Measurements from ENCODE around the gene LCN6.
"Not testable (repeated sequence)": the region's sequence is repeated elsewhere in the genome, so short reads cannot be mapped to it uniquely, and the experiment has no call there.

LCN6 gene, protein sequence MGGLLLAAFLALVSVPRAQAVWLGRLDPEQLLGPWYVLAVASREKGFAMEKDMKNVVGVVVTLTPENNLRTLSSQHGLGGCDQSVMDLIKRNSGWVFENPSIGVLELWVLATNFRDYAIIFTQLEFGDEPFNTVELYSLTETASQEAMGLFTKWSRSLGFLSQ

DNA sequence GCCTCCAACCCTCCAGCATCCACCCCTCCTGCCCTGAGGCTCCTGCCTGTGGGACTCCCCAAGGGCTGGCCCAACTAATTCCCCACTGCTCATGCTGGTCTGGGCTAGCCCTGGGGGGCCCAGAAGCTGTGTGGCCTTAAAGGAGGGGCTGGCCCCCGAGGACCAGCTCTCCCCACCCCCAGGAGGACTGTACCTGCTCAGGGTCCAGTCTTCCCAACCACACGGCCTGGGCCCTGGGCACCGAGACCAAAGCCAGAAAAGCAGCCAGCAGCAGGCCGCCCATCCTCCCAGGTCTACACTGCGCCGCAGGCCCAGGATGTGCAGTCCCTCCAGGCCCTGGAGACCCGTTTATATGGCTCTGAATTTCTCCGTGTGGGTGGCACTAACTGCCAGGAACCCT, at the start of gene LCN6:
LCN6 (minus strand) TSS at position 325 of the 400 bp plus-strand sequence; CDS start at position 283, 42 bp downstream.
- Histone ChIP-seq H3K9me2 (replicated peaks; ENCODE audit: insufficient read depth, low read length) (no peaks in the 10 kb centered on the region), H3F3A (ENCODE audit: insufficient read depth) (no peaks in the 10 kb centered on the region), H3K36me3 (ENCODE audit: low read length) (no peaks in the 10 kb centered on the region), H3K4me3 (ENCODE audit: insufficient read depth, low read length, poor library complexity, severe bottlenecking) (no peak within 1 kb of the TSS), H3K9me3 (ENCODE audit: insufficient read depth, low read length) (peaks cover 9% of the 10 kb centered on the region; the same call in 1 of the 2 replicates), H2AFZ (ENCODE audit: low read depth, low read length, severe bottlenecking) (no peak within 1 kb of the TSS), H4K20me1 (ENCODE audit: low read depth, low read length) (no peaks in the 10 kb centered on the region), H3K9ac (ENCODE audit: low read length) (no peak within 1 kb of the TSS), H3K79me2 (ENCODE audit: insufficient read depth, low read length) (no peaks in the 10 kb centered on the region), H3K27ac (ENCODE audit: low read depth, low read length) (no peak within 1 kb of the TSS), H3K4me2 (ENCODE audit: low read depth, low read length, poor library complexity, severe bottlenecking) (no peak within 1 kb of the TSS), H3K27me3 (ENCODE audit: low read length) (no peaks in the 10 kb centered on the region)
- TF ChIP-seq EZH2phosphoT487 (conservative IDR thresholded peaks at IDR 0.05; ENCODE audit: low read length), result no peak
- TF ChIP-seq, protein P1, sequence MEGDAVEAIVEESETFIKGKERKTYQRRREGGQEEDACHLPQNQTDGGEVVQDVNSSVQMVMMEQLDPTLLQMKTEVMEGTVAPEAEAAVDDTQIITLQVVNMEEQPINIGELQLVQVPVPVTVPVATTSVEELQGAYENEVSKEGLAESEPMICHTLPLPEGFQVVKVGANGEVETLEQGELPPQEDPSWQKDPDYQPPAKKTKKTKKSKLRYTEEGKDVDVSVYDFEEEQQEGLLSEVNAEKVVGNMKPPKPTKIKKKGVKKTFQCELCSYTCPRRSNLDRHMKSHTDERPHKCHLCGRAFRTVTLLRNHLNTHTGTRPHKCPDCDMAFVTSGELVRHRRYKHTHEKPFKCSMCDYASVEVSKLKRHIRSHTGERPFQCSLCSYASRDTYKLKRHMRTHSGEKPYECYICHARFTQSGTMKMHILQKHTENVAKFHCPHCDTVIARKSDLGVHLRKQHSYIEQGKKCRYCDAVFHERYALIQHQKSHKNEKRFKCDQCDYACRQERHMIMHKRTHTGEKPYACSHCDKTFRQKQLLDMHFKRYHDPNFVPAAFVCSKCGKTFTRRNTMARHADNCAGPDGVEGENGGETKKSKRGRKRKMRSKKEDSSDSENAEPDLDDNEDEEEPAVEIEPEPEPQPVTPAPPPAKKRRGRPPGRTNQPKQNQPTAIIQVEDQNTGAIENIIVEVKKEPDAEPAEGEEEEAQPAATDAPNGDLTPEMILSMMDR (IDR thresholded peaks at IDR 0.05; ENCODE audit: insufficient read depth, low read length, poor library complexity, severe bottlenecking), result no peak

DNA sequence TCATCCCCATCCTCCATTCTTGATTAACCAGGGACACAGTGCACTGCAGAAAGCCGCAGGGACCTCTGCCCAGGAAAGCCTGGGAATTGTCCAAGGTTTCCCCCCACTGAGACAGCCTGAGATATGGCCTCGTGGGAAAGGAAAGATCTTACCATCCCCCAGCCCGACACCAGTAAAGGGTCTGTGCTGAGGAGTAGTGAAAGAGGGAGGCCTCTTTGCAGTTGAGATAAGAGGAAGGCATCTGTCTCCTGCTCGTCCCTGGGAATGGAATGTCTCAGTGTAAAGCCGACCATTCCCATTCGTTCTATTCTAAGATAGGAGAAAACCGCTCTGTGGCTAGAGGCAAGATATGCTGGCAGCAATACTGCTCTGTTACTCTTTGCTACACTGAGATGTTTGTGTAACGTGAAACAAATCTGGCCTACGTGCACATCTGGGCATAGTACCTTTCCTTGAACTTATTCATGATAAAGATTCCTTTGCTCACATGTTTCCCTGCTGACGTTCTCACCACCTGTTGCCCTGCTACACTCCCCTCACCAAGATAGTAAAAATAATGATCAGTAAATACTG, 48.5 kb upstream of the LCN6 start:
- not testable (repeated sequence) for H3K27ac ChIP-seq (ENCODE audit: low read depth, low read length); H3K36me3 ChIP-seq (ENCODE audit: low read length)

DNA sequence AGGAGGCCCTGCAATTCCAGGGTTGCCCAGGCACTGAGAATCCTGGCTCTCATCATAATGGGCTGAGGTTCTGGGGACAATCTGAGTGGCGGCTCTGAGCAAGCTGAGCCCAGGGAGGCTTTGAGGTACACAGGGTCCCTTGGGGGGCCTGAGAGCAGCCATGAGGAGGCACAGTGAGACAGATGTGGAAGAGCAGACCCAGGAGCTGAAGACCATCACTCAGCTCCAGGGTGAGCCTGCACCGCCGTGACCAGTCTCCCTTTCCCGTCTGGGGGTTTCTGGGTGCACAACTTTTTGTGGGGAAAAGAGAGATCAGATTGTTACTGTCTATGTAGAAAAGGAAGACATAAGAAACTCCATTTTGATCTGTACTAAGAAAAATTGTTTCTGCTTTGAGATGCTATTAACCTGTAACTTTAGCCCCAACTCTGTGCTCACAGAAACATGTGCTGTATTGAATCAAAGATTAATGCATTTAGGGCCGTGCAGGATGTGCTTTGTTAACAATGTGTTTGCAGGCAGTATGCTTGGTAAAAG, 48.0 kb upstream of the LCN6 start, which contains the start of gene CCDC183:
CCDC183 (plus strand) TSS at position 101 of the 537 bp plus-strand sequence; CDS start at position 161, 60 bp downstream.
- Histone ChIP-seq H3K4me2 (ENCODE audit: low read depth, low read length, poor library complexity, severe bottlenecking) (no peak within 1 kb of the TSS), H3K79me2 (ENCODE audit: insufficient read depth, low read length) (no peaks in the 10 kb centered on the region), H3K4me3 (ENCODE audit: insufficient read depth, low read length, poor library complexity, severe bottlenecking) (no peak within 1 kb of the TSS), H3F3A (ENCODE audit: insufficient read depth) (no peaks in the 10 kb centered on the region), H3K9ac (ENCODE audit: low read length) (no peak within 1 kb of the TSS), H4K20me1 (ENCODE audit: low read depth, low read length) (no peaks in the 10 kb centered on the region), H2AFZ (ENCODE audit: low read depth, low read length, severe bottlenecking) (no peak within 1 kb of the TSS), H3K9me3 (ENCODE audit: insufficient read depth, low read length) (no peaks in the 10 kb centered on the region), H3K27me3 (ENCODE audit: low read length) (no peaks in the 10 kb centered on the region), H3K27ac (ENCODE audit: low read depth, low read length) (no peak within 1 kb of the TSS), H3K9me2 (replicated peaks; ENCODE audit: insufficient read depth, low read length) (no peaks in the 10 kb centered on the region), H3K36me3 (ENCODE audit: low read length) (no peaks in the 10 kb centered on the region)
- TF ChIP-seq, protein P1 (IDR thresholded peaks at IDR 0.05; ENCODE audit: insufficient read depth, low read length, poor library complexity, severe bottlenecking), result no peak
- TF ChIP-seq EZH2phosphoT487 (conservative IDR thresholded peaks at IDR 0.05; ENCODE audit: low read length), result no peak

More for the DNA sequence above, 48.5 kb upstream of the LCN6 start:
- H4K20me1 ChIP-seq (ENCODE audit: low read depth, low read length); H3F3A ChIP-seq (ENCODE audit: insufficient read depth); H3K9ac ChIP-seq (ENCODE audit: low read length); H3K4me2 ChIP-seq (ENCODE audit: low read depth, low read length, poor library complexity, severe bottlenecking); H2AFZ ChIP-seq (ENCODE audit: low read depth, low read length, severe bottlenecking); H3K27me3 ChIP-seq (ENCODE audit: low read length); H3K9me3 ChIP-seq (ENCODE audit: insufficient read depth, low read length); H3K4me3 ChIP-seq (ENCODE audit: insufficient read depth, low read length, poor library complexity, severe bottlenecking); H3K9me2 ChIP-seq (replicated peaks; ENCODE audit: insufficient read depth, low read length); H3K79me2 ChIP-seq (ENCODE audit: insufficient read depth, low read length): not testable (repeated sequence)

DNA sequence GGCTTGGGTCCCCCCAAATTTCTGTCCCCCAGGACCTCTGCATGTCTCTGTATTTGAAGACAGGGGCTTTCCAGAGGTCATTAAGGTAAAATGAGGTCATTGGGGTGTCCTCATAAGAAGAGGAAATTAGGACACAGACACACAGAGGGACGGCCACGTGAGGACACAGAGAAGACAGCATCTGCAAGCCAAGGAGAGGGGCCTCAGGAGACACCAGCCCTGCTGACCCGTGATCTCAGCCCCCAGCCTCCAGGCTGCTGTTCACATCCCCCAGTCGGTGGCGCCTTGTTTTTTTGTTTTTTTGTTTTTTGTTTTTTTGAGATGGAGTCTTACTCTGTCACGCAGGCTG, 46.6 kb upstream of the LCN6 start:
- Histone ChIP-seq H4K20me1 (ENCODE audit: low read depth, low read length) (no peaks in the 10 kb centered on the region), H2AFZ (ENCODE audit: low read depth, low read length, severe bottlenecking) (no peak overlapping the region), H3K79me2 (ENCODE audit: insufficient read depth, low read length) (no peaks in the 10 kb centered on the region), H3K4me2 (ENCODE audit: low read depth, low read length, poor library complexity, severe bottlenecking) (no peak overlapping the region), H3K36me3 (ENCODE audit: low read length) (no peaks in the 10 kb centered on the region), H3K9me3 (ENCODE audit: insufficient read depth, low read length) (no peaks in the 10 kb centered on the region), H3K9ac (ENCODE audit: low read length) (no peak overlapping the region), H3F3A (ENCODE audit: insufficient read depth) (peaks cover 6% of the 10 kb centered on the region; the same call in 1 of the 2 replicates), H3K27me3 (ENCODE audit: low read length) (no peaks in the 10 kb centered on the region), H3K9me2 (replicated peaks; ENCODE audit: insufficient read depth, low read length) (no peaks in the 10 kb centered on the region), H3K27ac (ENCODE audit: low read depth, low read length) (no peak overlapping the region), H3K4me3 (ENCODE audit: insufficient read depth, low read length, poor library complexity, severe bottlenecking) (no peak overlapping the region)
- TF ChIP-seq, protein P1 (IDR thresholded peaks at IDR 0.05; ENCODE audit: insufficient read depth, low read length, poor library complexity, severe bottlenecking), result no peak
- TF ChIP-seq EZH2phosphoT487 (conservative IDR thresholded peaks at IDR 0.05; ENCODE audit: low read length), result no peak

All from SU-DHL-6 (cell line).